BJ (cell line): ENCODE results near the gene ERCC6L2. TPM values are rescaled to one million over a fixed set of nuclear protein-coding genes. Genes with fewer than 3 reads are reported as not detected.

Source experiments
- CTCF ChIA-PET: fragments of 350-600 bp; formaldehyde crosslinking; extraction: SDS; loops from one replicate; lab custom pipeline; 2021; ENCODE audit warnings: antibody characterized with exemption, inconsistent platforms; lab: Yijun Ruan, JAX
- POLR2A ChIA-PET: fragments of 300-600 bp; sonication (Branson Sonifier 250); formaldehyde crosslinking; extraction: SDS; loops from one replicate; lab custom pipeline; 2021; ENCODE audit warnings: antibody characterized with exemption; lab: Charles Lee
- DNase-seq: peaks from one replicate; pipeline ENCODE4 v3.0.0-alpha.2; 2011; ENCODE audit warnings: low read depth
- H3K27me3 ChIP-seq: 2 replicates; pipeline ENCODE4 v1.6.0; 2011; ENCODE audit warnings: low read length; ENCODE audit not compliant: control insufficient read depth, insufficient read depth
- H3K36me3 ChIP-seq: 2 replicates; pipeline ENCODE4 v1.5.1; 2011; ENCODE audit warnings: low read length; ENCODE audit not compliant: control insufficient read depth, insufficient read depth
- H3K4me3 ChIP-seq: 2 replicates; pipeline ENCODE4 v1.5.1; 2011; ENCODE audit warnings: low read depth, mild to moderate bottlenecking, control low read depth, low read length
- polyA plus RNA-seq: library from polyadenylated mRNA; depleted of rRNA; stranded (reverse); fragments of >200 nt; gene quantifications from 2 replicates; pipeline ENCODE4 v1.2.3, GENCODE V29; 2011
- TF ChIP-seq, protein P1 (sequence below): IDR thresholded peaks from 2 replicates; pipeline ENCODE4 v1.5.1; 2011; ENCODE audit warnings: low read depth, mild to moderate bottlenecking, control low read depth, inconsistent platforms, low read length, moderate library complexity; ENCODE audit not compliant: insufficient read depth

The ERCC6L2 gene
- polyA plus RNA-seq, 1 experiment = 12.0 TPM

DNA sequence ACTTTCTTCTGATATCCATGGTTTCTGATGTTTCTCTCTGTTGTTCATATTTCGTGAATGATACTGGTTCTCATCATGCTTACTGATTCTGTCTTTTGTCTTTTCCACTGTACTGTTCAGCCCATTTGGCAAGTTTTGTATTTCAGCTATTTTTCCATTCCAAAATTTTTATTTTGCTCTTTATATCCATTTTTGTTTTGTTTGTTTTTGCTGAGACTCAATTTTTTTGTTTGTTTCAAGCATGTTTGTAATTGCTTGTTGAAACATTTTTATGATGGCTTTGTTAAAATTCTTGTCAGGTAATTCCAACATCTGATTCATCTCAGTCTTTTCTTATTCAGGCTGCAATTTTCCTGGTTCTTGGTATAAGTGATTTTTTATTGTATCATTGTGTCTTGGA is 64.0 kb downstream of the ERCC6L2 start:
- no peak for DNase-seq
- TF ChIP-seq, protein P1, sequence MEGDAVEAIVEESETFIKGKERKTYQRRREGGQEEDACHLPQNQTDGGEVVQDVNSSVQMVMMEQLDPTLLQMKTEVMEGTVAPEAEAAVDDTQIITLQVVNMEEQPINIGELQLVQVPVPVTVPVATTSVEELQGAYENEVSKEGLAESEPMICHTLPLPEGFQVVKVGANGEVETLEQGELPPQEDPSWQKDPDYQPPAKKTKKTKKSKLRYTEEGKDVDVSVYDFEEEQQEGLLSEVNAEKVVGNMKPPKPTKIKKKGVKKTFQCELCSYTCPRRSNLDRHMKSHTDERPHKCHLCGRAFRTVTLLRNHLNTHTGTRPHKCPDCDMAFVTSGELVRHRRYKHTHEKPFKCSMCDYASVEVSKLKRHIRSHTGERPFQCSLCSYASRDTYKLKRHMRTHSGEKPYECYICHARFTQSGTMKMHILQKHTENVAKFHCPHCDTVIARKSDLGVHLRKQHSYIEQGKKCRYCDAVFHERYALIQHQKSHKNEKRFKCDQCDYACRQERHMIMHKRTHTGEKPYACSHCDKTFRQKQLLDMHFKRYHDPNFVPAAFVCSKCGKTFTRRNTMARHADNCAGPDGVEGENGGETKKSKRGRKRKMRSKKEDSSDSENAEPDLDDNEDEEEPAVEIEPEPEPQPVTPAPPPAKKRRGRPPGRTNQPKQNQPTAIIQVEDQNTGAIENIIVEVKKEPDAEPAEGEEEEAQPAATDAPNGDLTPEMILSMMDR = no peak
- ChIA-PET POLR2A (no interaction called here), CTCF (no interaction called here)
- H3K27me3 ChIP-seq = no peaks in the 10 kb centered on the region
- no peak overlapping the region for H3K4me3 ChIP-seq
- no peaks in the 10 kb centered on the region for H3K36me3 ChIP-seq

DNA sequence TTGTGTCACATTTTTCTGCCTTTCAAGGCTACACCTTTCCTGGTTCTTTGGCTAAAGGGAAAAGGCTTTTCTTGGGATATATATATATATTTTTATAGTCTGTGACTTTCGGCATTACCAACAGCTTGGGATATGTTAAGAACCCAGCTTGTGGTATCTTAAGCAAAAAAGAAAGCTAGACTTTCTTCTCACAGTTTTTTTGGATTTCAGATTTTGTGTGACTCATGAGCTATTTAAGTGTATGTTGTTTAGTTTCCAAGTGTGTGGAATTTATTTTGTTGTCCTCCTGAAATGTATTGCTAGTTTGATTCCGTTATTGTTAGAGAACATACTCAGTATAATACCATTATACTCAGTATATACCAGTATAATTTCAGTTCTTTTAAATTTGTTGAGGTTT is 64.8 kb downstream of the ERCC6L2 start:
- DNase-seq = no peak
- TF ChIP-seq, protein P1 = no peak
- no peaks in the 10 kb centered on the region for H3K36me3 ChIP-seq
- ChIA-PET CTCF (no interaction called here), POLR2A (no interaction called here)
- H3K4me3 ChIP-seq = no peak overlapping the region
- H3K27me3 ChIP-seq = no peaks in the 10 kb centered on the region

DNA sequence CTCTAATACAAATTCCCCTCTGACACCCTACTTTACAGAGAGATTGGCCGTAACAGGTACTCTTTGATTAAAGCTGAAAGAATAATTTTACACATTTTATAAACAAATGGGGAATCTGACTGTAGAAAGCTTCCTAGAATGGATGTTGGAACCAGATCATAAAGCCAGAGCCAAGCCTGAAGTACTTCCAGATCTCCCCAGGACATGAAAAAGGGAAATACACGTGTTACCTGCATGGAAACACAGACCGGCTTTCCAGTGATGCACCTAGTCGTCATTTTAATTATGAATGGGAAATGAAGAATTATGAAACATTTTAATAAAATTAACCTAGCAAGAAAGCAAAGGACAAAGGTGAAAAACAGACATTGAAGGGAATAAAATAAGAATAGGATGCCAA is 66.5 kb downstream of the ERCC6L2 start:
- CTCF ChIA-PET = interaction anchor here (0.7 kb wide), 1 partner anchor 51 kb away, joined by 3 read pairs; no protein-coding TSS in a partner anchor
- Histone ChIP-seq H3K36me3 (no peaks in the 10 kb centered on the region), H3K4me3 (no peak overlapping the region), H3K27me3 (no peaks in the 10 kb centered on the region)
- POLR2A ChIA-PET = no interaction called here
- TF ChIP-seq, protein P1 = no peak
- DNase-seq = no peak

DNA sequence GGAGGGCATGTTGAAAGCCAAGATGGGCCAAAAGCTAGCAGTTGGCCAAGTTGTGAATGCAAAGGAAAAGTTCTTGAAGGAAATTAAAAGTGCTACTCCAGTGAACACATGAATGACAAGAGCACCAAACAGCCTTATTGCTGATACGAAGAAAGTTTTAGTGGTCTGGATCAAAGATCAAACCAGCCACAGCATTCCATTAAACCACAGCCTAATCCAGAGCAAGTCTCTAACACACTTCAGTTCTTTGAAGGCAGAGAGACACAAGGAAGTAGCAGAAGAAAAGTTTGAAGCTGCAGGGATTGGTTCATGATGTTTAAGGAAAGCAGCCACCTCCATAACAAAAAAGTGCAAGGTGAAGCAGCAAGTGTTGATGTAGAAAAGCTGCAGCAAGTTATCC is 71.6 kb downstream of the ERCC6L2 start:
- CTCF ChIA-PET = no interaction called here
- TF ChIP-seq, protein P1 = no peak
- POLR2A ChIA-PET = no interaction called here
- H3K4me3 ChIP-seq = no peak overlapping the region
- H3K27me3 ChIP-seq = no peaks in the 10 kb centered on the region
- no peaks in the 10 kb centered on the region for H3K36me3 ChIP-seq
- DNase-seq = no peak

DNA sequence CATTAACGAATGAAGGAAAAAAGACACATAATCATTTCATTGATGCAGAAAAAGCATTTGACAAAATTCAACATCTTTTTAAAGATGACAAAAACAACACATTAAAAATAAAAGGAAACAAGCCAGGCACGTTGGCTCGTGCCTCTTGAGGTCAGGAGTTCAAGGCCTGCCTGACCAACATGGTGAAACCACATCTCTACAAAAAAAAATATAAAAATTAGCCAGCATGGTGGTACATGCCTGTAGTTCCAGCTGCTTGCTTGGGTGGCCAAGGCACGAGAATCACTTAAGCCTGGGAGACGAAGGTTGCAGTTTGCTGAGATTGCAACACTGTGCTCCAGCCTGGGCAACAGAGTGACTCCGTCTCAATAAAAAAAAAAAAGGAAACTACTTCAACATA is 77.0 kb downstream of the ERCC6L2 start:
- Histone ChIP-seq H3K36me3 (no peaks in the 10 kb centered on the region), H3K27me3 (no peaks in the 10 kb centered on the region), H3K4me3 (no peak overlapping the region)
- ChIA-PET CTCF (interaction anchor here (0.6 kb wide), 1 partner anchor 84 kb away, joined by 3 read pairs; no protein-coding TSS in a partner anchor), POLR2A (no interaction called here)
- TF ChIP-seq, protein P1 = no peak
- DNase-seq = no peak
